ENCODE data around the gene MLN. TPM values are rescaled to one million over a fixed set of nuclear protein-coding genes. Genes with fewer than 3 reads are reported as not detected.
A peak's percentile ranks its signal among the peaks of the same experiment; 100 is the strongest.

Gene MLN
- total RNA-seq, 1 donor from 2014 or later, result not detected

- peak; percentile 77 for DNase-seq (ENCODE audit: low read depth)
These were observed 14.9 kb downstream of the MLN start, which contains the start of gene LEMD2 for GRCh38 chr6:33788694-33789549. TSS of gene LEMD2 (minus strand) at chr6:33789130. CDS start at chr6:33789116, 14 bp downstream.

DNA sequence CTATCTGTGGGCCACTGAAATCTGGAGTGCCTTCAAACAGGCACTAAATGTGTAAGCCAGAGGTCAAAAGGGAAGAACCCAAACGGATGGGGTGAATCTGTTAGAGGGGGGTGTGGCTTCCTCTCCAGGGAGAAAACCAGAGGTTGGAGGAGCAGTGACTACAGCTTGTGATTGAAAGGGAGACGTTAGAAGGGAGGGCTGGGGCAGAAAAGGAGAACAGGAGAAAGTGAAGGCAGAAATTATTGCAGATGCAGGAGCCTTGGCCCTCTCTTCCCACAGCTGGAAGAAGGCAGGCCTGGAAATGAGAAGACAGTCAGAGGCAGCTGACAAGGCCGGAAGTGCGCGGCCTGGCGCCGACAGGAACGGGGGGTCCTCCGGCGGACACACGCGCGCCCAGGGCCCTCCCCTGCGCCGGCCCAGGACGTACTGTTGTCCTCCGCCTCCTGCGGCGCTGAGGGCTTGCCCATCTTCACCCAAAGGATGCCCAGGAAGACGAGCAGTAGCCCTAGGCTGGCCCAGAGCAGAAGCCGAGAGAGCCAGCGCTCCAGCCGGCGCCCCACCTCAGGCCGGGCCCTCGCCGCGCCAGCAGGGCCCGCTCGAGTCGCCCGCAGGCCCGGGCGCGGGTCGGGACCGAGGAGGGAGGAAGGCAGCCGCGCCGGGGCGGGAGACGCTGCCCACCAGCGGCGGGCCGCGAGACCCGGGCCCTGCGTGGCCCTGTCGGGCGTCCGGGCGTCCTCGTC is 15.7 kb downstream of the MLN start:
- peak; percentile 44 for DNase-seq (ENCODE audit: low read depth)

GRCh38 chr6:33787346-33787953 is 16.4 kb downstream of the MLN start:
- DNase-seq (ENCODE audit: low read depth), result no peak

- DNase-seq (ENCODE audit: low read depth), result no peak
These were observed 17.1 kb downstream of the MLN start for GRCh38 chr6:33786736-33787135.

DNA sequence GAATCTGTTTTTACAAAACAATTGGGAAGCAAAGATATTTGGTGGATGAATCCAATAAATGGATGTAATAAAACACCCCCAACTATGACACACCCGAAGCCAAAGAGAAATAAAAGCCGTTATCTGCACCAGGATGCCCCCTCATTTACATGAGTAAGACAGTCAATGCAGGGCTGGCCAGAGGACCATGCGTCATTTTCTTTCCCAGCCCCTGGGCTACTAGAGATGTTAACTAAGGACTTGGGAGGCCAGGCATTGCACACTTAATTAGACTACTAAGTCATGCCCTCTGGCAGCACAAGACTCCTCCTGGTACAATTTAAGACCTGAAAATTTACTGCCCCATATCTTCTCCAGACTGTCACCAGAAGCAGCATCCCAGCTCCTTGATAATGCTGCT is 18.0 kb downstream of the MLN start:
- no peak for DNase-seq (ENCODE audit: low read depth)

DNA sequence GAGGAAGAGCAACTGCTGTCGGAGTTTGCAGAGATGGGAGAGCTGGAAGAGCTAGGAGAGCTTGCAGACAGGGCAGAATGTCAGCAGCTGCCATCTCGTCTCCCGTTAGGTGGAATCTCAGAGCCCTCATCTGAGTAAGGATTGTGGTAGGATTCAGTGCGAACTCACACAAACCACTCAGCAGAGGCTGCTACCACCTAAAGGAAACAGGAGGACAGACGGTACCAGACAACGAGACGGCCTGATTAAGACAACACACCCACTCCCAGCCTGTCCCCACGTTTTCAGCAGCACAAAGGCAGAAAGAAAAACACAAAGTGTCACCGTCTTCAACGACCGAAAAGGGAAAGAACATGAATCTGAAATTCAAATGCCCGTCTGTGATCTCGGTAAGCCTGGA is 19.0 kb downstream of the MLN start:
- DNase-seq (ENCODE audit: low read depth), result no peak

GRCh38 chr6:33783781-33784520 is 19.9 kb downstream of the MLN start:
- no peak for DNase-seq (ENCODE audit: low read depth)

GRCh38 chr6:33782561-33782960 is 21.2 kb downstream of the MLN start:
- DNase-seq (ENCODE audit: low read depth), result no peak

DNA sequence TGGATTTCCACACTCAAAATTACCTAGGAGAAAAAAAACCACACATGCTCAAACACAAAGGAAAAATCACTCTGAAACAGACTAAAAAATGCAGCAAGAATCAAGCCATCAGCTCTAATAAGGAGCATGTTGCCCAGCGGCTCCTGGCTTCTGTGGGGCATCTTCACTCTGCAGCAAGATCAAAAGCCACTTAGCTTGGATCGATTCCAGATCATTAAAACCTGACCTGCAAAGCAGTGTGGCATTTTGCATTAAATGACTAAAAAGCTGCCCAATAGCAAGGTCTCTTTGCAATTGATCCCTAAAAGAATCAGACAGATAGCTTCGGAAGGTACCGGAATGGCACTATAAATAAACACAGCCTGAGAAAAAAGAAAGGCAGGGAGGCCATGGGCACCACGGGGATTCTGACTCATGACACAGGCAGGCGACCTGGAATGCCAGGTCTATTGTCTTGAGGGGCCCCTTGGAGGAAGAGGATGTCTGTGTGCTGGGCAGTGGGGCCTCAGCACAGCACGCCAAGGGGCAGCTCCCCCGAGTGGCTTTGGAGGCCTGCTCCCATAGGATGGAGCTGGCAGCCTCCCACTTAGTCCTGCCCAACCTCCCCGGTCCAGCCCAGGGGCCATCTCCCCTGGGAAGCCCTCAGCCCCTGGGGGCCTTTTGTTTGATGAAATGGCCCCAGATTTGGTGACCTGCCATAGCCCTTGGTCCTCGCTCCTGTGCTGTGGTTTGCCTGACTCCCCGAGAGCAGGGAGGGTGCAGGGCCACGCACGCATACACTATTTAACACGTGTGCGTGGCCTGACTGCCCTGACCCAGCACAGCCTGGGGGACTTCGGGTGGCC is 22.4 kb downstream of the MLN start:
- peak; percentile 84 for DNase-seq (ENCODE audit: low read depth)

- no peak for DNase-seq (ENCODE audit: low read depth)
These were observed 23.9 kb downstream of the MLN start for GRCh38 chr6:33779895-33780294.

GRCh38 chr6:33779290-33779689 is 24.5 kb downstream of the MLN start:
- no peak for DNase-seq (ENCODE audit: low read depth)

- DNase-seq (ENCODE audit: low read depth), result no peak
These were observed 25.2 kb downstream of the MLN start for GRCh38 chr6:33778444-33779121.

GRCh38 chr6:33777398-33778388 is 26.1 kb downstream of the MLN start:
- no peak for DNase-seq (ENCODE audit: low read depth)

DNA sequence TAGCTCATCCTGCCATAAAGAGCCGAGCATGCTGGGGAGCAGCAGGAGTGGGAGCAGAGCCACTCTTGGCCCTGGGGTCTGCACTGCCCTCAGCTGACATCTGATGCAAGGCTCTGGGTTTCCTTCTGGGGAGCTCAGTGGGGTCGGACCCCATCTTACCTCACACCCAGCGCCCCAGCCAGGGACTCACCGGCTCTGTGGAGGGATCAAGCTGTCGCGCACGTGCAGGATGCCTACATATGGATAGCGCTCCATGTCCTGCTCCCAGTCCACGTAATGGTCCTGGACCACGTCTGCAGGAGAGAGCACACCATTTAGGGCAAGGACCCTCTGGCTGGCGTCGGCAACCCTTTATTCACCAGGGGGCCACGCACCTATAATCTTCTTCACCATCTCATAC is 27.0 kb downstream of the MLN start:
- DNase-seq (ENCODE audit: low read depth), result no peak

GRCh38 chr6:33776186-33776585 is 27.6 kb downstream of the MLN start:
- no peak for DNase-seq (ENCODE audit: low read depth)

DNA sequence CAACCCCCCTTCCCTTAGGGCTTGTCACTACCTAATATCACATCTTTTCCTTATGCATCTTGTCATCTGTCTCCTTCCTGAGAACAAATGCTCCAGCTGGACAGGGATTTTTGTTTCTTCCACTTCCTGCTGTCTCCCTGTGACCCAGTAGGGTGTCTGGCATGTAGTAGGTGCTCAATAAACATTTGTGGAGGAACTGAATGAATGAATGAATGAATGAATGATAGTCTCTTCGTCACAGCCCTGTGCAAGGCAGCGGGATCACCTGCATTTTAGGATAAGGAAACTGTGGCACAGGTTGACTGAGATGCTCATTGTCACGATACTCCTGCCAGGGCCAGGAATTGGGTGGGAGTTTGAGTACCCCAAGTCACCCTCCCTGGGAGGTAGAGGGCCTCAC is 29.0 kb downstream of the MLN start:
- DNase-seq (ENCODE audit: low read depth), result no peak

DNA sequence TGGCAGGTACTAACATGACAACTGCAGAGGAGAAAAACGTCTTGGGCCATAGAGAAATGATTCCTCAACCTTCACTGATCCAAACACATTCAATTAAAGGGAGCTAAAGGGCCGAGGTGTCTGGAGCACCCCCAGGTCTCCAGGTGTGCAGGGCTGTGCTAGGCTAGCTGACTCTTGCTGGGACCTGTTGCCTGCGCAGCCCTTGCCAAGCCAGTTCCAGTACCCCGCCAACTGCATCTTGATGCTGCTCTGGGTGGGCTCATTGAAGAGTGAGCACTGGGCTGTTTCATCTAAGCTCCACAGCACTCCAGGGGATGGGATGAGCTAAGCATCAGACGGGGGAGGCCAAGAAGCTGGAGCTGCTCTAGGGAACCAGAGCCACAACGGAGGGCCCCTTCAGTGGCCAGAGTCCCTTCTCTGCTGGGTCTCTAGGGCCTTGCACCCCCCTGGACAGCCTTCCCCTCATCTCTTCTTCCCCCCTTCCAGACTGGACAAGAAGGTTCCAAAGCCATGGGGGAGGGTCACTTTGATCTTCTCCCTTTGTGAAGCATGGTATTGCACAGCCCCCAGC is 30.8 kb downstream of the MLN start:
- DNase-seq (ENCODE audit: low read depth), result no peak

DNA sequence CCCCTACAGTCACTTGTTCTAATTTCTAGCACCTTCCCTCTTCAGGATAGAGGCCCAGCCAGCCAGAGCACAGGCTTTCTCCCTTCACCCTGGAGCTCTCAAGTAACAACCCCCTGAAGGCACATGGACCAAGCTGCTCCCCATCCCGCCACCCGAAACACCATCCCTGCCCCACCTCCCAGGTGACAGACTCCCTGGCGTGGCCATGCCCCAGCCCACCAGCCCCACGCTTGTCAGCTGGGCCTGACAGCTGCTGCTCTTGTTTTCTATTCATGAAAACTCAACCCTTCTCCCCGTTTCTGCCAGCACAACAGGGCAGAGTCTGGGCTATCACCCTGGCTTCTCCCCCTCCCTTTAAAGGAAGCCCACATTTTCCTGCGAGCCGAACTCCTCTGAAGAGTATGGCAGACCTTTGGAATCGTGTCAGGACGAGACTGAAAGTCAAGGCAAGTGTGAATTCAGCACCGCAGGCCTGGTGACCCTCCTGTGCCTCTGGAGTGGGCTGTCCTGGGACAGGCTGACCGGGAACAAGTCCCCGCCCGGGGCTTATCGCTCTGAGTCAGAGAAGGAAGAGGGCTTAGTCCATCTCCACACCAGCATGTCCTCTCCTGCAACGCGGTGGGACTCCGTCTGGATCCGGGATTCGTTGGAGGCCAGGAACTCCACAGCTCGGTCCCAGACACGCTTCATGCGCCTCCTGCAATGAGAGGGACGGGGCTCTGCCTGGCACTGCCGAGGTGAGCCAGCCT is 31.5 kb downstream of the MLN start:
- no peak for DNase-seq (ENCODE audit: low read depth)
